Upper lobe of right lung (tissue), 1 donor: Measurements from ENCODE around the gene CKAP2L. TPM values are rescaled to one million over a fixed set of nuclear protein-coding genes. Genes with fewer than 3 reads are reported as not detected.

Experiments
- ATAC-seq: fragments of 200-7000 bp; cut with Tn5 transposase; one replicate; pipeline ENCODE4 v1.9.1; 2020; ENCODE audit warnings: mild to moderate bottlenecking, moderate library complexity
- DNase-seq: peaks from one replicate; pipeline ENCODE4 v3.0.0-alpha.2; 2020
- H3K27ac ChIP-seq: fragments of 200-600 bp; one replicate; pipeline ENCODE4 v1.8.0; 2022
- H3K27me3 ChIP-seq: fragments of 200-600 bp; one replicate; pipeline ENCODE4 v1.8.0; 2022; ENCODE audit warnings: mild to moderate bottlenecking
- H3K36me3 ChIP-seq: fragments of 200-600 bp; one replicate; pipeline ENCODE4 v1.8.0; 2022
- H3K4me1 ChIP-seq: fragments of 200-600 bp; one replicate; pipeline ENCODE4 v1.8.0; 2022
- H3K4me3 ChIP-seq: fragments of 200-600 bp; one replicate; pipeline ENCODE4 v1.8.0; 2022; ENCODE audit warnings: mild to moderate bottlenecking
- H3K9me3 ChIP-seq: fragments of 200-600 bp; one replicate; pipeline ENCODE4 v1.8.0; 2022
- intact Hi-C: fragments of 100-400 bp; cut with DNase I; formaldehyde crosslinking; loops from one replicate; pipeline ENCODE4 v1.11.0; 2022
- total RNA-seq: library from RNA; stranded (reverse); fragmentation: NEBNext Ultra II Directional; extraction: Animal tissue kit (Norgen Biotek cat#: 25700); gene quantifications from one replicate; pipeline ENCODE4 v1.2.1, GENCODE V29; 2021
- TF ChIP-seq, protein P1 (sequence below): fragments of 200-600 bp; IDR thresholded peaks from one replicate; pipeline ENCODE4 v1.8.0; 2022; ENCODE audit warnings: antibody characterized with exemption
- donor health status: DM: no; HTN: yes; CAD: no; lungs with severe emphysema.

Gene CKAP2L
- total RNA-seq, 1 donor from 2014 or later: 0.46 TPM

GRCh38 chr2:112784199-112785189 is 20.1 kb upstream of the CKAP2L start, which contains the start of gene IL1A:
Gene IL1A, minus strand, starts transcription at chr2:112784493. Its CDS starts 723 bp downstream, at chr2:112783770.
- Histone ChIP-seq H3K4me1 (no peaks in the 10 kb centered on the region), H3K36me3 (no peaks in the 10 kb centered on the region), H3K4me3 (peak within 1 kb of the TSS; percentile 4), H3K9me3 (no peaks in the 10 kb centered on the region), H3K27me3 (no peaks in the 10 kb centered on the region), H3K27ac (no peak within 1 kb of the TSS)
- ATAC-seq: peak; percentile 68
- DNase-seq: no peak
- intact Hi-C loops: no loop called here
- TF ChIP-seq, protein P1, sequence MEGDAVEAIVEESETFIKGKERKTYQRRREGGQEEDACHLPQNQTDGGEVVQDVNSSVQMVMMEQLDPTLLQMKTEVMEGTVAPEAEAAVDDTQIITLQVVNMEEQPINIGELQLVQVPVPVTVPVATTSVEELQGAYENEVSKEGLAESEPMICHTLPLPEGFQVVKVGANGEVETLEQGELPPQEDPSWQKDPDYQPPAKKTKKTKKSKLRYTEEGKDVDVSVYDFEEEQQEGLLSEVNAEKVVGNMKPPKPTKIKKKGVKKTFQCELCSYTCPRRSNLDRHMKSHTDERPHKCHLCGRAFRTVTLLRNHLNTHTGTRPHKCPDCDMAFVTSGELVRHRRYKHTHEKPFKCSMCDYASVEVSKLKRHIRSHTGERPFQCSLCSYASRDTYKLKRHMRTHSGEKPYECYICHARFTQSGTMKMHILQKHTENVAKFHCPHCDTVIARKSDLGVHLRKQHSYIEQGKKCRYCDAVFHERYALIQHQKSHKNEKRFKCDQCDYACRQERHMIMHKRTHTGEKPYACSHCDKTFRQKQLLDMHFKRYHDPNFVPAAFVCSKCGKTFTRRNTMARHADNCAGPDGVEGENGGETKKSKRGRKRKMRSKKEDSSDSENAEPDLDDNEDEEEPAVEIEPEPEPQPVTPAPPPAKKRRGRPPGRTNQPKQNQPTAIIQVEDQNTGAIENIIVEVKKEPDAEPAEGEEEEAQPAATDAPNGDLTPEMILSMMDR: no peak

- DNase-seq: no peak
- H3K9me3 ChIP-seq: no peaks in the 10 kb centered on the region
- intact Hi-C loops: no loop called here
- TF ChIP-seq, protein P1: no peak
- no peaks in the 10 kb centered on the region for H3K36me3 ChIP-seq
- no peaks in the 10 kb centered on the region for H3K4me1 ChIP-seq
- H3K4me3 ChIP-seq: no peak overlapping the region
- no peak for ATAC-seq
- no peaks in the 10 kb centered on the region for H3K27me3 ChIP-seq
- H3K27ac ChIP-seq: no peak overlapping the region
These were observed 18.8 kb upstream of the CKAP2L start for GRCh38 chr2:112783187-112783714.

GRCh38 chr2:112782234-112782799 is 17.9 kb upstream of the CKAP2L start:
- no peaks in the 10 kb centered on the region for H3K9me3 ChIP-seq
- no peak overlapping the region for H3K27ac ChIP-seq
- ATAC-seq (no peak), DNase-seq (no peak)
- no peaks in the 10 kb centered on the region for H3K36me3 ChIP-seq
- no peaks in the 10 kb centered on the region for H3K27me3 ChIP-seq
- H3K4me1 ChIP-seq: no peaks in the 10 kb centered on the region
- no peak overlapping the region for H3K4me3 ChIP-seq
- intact Hi-C loops: no loop called here
- TF ChIP-seq, protein P1: no peak

- Histone ChIP-seq H3K36me3 (no peaks in the 10 kb centered on the region), H3K4me1 (no peaks in the 10 kb centered on the region), H3K9me3 (no peaks in the 10 kb centered on the region), H3K27me3 (no peaks in the 10 kb centered on the region), H3K27ac (no peak overlapping the region), H3K4me3 (no peak overlapping the region)
- DNase-seq: no peak
- TF ChIP-seq, protein P1: no peak
- intact Hi-C loops: no loop called here
- ATAC-seq: no peak
These were observed 15.2 kb upstream of the CKAP2L start for GRCh38 chr2:112779598-112779997.

DNA sequence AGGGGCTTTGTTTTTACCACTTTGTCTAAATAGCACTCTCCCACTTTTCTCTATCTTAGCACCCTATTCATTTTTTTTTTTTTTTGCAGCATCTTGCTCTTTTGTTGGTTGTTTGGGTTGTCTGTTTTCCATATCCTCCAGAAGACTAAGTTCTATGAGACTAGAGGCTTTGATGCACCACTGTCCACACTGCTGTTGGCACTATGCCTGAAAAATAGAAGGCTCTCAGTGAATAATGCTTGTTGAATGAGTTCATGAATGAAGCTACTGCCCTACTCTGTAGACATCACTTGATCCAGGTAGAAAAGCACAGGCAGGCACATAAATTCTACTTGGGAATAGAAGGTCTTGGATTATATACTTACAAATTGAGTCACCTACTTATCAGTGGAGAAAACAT is 12.6 kb upstream of the CKAP2L start:
- no peak overlapping the region for H3K4me3 ChIP-seq
- no peak for ATAC-seq
- no peaks in the 10 kb centered on the region for H3K36me3 ChIP-seq
- no peaks in the 10 kb centered on the region for H3K27me3 ChIP-seq
- TF ChIP-seq, protein P1: no peak
- H3K27ac ChIP-seq: no peak overlapping the region
- no peak for DNase-seq
- no peaks in the 10 kb centered on the region for H3K4me1 ChIP-seq
- no peaks in the 10 kb centered on the region for H3K9me3 ChIP-seq
- intact Hi-C loops: no loop called here
